ENCODE results near the gene S100B.
A peak's percentile ranks its signal among the peaks of the same experiment; 100 is the strongest.

The S100B gene

DNA sequence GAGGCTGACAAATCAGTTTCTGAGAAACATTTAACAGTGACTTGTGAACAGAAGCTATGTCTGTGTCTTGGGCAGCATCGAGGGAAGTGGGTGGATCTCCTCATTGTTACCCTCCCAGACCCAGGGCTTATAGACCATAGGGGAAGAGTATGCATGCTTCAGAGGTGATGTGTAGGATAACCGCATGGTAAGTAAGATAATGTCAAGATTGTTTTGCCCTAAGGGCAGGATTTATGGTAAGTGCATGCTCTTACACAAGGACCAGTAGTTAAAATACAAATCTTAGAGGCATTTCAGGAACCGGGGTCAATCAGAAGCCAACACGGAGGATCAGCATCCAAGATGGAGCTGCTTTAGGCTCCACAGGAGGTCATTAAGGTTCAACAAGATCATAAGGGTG, 22.8 kb upstream of the S100B start:
- DNase-seq (ENCODE audit: low spot score) = no peak

DNA sequence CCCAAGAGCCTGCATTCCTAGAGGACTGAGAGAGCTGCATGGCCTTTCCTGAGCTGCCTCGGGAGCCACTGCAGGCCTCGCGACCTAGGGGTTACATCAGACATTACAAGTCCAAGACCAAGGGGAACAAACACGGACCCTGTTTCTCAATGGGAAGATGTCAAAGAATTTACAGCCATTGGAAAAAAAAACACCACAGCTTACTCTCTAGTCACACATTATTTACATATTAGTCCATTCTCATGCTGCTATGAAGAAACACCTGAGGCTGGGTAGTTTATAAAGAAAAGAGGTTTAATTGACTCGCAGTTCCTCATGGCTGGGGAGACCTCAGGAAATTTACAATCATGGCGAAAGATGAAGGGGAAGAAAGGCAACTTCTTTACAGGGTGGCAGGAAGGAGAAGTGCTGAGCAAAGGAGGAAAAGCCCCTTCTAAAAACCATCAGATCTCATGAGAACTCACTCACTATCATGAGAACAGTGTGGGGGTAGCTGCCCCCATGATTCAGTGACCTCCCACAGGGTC, 22.2 kb upstream of the S100B start:
- DNase-seq (ENCODE audit: low spot score) = no peak

DNA sequence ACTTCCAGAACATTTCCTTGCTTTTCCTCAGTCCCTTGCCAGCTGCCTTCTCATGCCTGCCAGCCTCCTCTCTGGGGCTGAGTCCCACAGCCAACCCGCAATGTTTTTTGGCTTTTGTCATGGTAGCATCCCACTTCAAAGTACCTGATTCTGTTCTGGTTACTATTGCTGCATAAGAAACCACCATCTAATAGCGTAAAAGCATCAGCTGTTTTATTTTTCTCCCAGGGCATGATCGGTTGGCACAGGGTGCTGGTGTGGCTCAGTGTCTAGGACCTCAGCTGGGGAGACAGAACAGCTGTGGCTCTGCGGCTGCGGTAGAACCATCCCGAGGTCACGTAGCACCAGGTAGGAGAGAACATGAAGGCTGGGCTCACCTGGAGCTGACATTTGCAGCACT, 21.7 kb upstream of the S100B start:
- DNase-seq (ENCODE audit: low spot score) = no peak

DNA sequence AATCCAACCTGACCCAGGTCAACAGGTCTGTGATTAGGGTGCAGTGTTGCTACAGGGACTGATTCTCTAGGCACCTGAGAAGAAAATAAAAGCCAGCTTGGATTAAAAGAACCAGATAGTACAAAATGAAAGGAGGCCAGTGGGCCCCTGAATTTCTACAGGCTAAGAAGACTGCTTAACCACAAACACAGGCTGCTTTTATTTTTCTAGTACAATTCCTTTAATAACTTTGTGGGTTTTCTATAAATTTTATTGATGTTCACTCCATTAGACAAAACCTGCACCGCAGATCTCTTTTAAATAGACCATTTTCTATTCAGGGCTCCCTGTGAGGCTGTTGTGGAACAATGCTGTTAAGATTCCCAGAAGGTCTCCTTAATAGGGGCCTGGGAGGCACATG, 20.9 kb upstream of the S100B start:
- DNase-seq (ENCODE audit: low spot score) = no peak

DNA sequence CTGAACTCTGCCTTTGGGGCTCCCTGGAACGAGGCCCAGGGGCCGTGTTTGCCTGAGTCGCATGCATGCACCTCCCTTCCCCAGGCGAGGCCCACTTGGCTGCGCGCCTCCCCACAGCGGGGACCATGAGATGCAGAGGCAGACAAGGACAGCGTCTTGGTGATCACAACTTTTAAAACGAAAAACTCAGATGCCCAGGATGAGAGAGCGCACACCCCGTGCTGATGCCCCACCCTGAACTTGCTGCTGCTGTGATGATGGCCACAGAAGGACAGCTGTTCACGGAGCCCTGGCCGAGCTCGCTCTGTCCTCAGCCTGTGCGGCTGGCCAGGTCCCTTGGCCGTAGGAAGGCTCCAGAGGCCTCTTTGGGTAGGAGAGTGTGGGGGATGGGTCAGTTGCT, 19.2 kb upstream of the S100B start:
- DNase-seq (ENCODE audit: low spot score) = no peak

DNA sequence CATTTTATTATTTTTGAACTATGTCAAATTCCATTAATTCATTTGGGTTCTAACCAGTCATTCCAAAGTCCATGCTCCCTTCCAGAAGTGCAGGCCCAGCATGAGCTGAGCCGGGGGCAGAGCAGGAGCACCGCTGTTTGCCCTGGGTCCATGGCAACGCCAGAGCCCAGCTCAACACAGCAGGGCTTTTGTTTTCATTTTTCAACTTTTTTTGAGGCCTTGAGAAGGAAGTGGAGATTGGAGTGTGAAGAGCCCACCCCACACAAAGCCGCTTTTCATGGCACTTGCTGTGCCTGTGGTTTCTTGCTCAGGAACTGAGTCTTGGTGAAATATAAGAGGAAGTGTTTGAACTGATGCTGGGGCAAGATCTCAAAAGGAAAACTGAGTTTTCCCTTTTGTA, 17.3 kb upstream of the S100B start:
- DNase-seq (ENCODE audit: low spot score) = peak; percentile 20

DNA sequence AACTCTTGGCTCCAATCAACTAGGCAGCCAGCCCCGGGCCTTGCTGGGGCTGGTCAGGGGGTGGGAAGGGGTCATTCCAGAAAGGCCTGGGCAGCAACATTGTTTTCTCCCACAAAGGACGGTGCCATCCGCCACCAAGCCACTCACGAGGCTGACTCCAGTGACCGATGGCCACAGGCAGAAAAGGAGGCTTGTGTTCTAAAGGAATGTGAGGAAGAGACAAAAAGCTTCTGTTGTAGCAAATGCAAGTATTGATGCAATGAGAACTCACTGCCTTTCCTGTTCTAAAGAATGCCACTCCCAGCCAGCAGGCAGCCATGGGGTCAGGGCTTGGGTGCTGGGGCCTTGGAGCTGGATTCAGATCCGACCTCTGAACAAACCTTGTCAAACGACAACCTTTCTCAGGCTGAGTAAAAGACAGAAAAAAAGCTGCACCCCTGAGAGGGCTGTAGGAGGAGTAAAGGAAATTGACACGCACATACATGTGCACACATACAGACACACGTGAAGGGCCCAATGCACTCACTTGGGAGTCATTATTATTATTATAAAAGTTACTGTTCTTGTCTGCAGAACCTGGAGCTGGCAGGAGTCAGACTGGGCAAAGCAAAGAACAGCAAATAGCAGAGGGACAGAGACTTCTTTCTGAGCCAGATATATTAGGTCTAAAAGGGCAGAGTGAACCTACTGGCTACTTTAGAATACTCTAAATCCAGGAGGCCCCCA, 16.7 kb upstream of the S100B start:
- DNase-seq (ENCODE audit: low spot score) = no peak

DNA sequence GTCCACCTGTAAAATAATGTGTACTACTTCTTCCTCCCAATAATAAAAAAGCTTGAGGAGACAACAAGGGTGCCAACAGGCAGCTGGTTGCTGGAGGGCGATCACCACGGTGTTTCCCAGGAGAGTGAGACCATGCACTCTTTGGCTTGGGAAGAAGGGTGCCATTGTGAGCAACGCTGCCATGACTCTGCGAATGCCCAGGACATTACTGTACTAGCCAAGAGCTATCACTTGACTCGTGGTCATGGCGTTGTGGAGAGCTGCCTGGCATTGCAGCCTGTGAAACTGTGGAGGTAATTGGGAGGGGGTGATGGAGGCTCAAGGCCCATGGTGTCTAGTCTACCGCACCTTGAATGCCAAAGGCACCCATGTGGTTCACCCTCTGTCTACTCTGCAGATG, 16.0 kb upstream of the S100B start:
- no peak for DNase-seq (ENCODE audit: low spot score)

DNA sequence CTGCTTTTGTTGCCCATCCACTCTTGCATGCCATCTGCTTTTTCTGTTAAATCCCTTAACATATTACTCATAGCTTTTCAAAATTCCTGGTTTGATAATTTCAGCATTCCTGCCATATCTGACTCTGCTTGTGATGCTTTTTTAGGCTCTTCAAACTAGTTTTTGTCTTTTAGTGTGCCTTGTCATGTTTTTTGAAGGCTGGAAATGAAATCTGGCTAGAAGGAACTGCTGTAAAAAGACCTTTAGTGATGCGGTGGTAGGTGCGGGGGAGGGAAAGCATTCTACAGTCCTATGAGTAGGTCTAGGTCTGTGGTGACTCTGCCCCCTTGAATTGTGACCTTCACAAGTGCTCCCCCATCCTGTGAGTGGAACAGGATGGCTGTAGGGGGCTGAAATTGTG, 15.0 kb upstream of the S100B start:
- DNase-seq (ENCODE audit: low spot score) = no peak

DNA sequence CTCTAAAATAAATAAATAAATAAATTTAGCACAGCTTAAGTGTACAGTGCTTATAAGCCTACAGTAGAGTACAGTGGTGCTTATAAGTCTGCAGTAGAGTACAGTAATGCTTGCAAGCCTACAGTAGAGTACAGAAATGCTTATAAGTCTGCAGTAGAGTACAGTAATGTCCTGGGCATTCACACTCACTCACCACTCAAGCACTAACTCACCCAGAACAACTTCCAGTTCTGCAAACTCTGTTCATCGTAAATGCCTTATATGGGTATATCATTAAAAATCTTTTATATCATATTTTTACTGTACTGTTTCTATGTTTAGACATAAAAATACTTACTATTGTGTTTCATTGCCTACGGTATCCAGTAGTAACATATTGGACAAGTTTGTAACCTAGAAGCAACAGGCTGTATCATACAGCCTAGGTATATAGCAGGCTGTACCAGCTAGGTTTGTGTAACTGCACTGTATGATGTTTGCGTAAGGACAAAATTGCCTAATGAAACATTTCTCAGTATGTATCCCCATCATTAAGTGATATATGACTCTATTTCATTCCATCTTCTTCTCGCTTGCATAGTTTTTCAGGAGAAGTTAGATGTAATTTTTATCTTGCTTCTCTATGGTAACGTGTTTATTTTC, 14.0 kb upstream of the S100B start:
- no peak for DNase-seq (ENCODE audit: low spot score)

DNA sequence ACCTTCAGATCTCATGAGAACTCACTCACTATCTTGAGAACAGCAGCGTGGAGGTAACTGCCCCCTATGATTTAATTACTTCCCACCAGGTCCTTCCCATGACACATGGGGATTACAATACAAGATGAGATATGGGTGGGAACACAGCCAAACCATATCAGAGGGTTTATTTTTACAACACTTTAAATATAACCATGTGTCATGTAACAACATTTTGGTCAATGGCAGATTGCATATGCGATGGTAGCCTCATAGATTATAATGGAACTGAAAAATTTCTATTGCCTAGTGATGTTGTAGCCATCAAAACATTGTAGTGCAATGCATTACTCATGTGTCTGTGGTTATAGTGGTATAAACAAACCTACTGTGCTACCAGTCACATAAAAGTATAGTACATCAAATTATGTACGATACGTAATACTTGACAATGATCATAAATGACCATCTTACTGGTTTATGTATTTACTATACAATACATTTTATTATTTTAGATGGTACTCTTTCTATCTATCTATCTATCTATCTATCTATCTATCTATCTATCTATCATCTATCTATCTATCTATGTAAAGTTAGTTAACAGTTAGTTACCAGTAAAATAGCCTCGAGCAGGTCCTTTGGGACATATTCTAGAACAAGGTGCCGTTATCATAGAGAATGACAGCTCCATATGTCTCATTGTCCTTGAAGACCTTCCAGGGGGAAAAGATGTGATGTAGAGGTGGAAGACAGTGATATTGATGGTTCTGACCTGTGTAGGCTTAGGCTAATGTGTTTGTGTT, 12.6 kb upstream of the S100B start:
- DNase-seq (ENCODE audit: low spot score) = no peak

DNA sequence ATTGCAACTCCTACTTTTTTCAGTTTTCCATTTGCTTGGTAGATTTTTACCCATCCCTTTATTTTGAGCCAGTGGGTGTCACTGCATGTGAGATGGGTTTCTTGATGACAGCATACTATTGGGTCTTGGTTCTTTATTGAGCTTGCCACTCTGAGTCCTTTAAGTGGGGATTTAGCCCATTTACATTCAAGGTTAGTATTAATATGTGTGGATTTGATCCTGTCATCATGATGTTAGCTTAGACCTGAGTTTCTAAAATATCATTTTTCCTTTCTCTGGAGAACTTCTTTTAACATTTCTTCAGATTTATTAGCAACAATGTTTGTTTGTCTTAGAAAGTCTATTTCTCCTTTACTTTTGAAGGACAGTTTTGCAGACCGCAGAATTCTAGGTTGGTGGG, 11.8 kb upstream of the S100B start:
- no peak for DNase-seq (ENCODE audit: low spot score)

DNA sequence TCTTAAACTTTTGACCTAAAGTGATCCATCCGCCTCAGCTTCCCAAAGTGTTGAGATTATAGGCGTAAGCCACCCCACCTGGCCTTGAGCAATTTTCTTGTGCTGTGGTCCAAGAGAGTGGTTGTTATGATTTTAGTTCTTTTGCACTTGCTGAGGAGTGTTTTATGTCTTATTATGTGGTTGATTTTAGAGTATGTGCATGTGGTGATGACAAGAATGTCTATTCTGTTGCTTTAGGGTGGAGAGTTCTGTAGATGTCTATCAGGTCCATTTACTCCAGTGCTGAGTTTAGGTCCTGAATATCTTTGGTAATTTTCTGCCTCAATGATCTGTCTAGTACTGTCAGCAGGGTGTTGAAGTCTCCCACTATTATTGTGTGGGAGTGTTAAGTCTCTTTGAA, 11.2 kb upstream of the S100B start:
- no peak for DNase-seq (ENCODE audit: low spot score)

DNA sequence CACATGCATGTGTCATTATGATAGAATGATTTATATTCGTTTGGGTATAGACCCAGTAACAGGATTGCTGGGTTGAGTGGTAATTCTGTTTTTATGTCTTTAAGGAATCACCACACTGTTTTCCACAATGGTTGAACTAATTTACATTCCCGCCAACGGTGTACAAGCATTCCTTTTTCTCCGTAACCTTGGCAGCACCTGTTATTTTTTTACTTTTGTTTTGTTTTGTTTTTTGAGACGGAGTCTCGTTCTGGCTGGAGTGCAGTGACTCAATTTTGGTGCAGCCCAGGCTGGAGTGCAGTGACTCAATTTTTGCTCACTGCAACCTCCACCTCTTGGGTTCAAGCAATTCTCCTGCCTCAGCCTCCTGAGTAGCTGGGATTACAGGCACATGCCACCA, 8.5 kb upstream of the S100B start:
- no peak for DNase-seq (ENCODE audit: low spot score)

DNA sequence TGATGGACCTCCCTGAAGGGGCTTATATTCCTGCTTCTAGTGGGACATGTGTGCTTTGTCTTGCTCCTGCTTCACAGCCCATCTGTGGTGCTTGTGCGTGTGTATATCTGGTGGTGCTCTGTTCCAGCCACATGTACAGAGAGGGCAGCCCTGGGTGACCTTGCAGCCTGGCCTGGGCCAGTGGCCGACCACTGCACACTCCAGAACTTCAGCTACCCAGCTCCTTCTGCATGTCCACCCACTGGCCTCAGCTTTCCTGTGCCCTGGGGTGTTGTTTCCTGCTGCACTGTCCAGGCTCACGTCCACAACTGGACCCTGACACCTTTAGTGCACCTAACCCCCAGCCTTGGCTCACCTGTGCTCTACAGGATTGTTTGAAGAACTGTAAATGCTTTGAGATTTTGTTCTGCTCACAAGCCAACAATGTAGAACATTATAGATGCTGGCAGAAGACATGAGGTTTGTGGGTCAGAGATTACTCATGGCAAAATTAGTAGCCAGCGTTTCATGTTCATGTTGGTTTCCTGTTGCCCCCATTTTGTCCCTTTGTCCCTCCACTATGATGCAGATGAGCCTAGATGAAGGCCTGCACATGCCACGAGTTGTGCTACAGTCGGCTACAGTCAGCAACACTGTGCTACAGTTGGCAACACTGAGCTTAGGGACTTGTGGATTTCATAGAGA, 5.3 kb upstream of the S100B start:
- no peak for DNase-seq (ENCODE audit: low spot score)

DNA sequence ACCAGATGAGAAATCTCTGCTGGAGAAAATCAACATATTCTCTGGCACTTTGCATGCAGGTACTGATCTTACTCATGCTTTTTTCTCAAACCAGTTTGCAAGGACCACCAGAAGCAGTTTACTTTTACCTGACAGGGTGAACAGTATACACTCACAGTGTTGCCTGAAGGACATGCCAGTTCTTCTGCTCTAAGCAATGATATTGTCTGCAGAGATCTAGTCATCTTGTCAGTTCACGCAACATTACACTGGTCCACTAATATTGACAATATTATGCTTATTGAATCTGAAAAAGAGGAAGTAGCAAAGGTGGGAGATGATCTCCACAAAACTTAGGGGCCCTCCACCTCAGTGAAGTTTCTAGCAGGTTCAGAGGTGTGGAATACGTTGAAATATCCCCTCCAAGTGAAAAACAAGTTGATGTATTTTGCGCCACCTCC, 3.8 kb upstream of the S100B start:
- no peak for DNase-seq (ENCODE audit: low spot score)

DNA sequence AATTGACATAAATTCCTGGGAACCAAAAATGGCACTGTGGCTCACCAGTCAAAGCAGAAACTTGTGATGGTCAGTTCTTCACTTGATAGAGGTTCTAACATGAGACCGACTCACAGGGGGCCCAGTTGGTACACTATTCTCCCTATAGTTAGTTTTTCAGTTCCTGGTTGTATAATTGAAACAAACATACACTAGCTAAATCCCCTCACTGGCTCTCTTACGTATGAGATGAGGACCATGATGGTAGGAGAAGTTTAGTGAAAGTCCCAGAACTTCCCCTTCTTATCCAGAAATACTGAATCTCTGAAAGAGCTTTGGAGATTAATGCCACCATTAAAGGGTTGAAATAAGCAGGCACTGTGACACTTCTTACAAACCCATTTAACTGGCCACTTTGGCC, 2.8 kb upstream of the S100B start:
- DNase-seq (ENCODE audit: low spot score) = no peak

DNA sequence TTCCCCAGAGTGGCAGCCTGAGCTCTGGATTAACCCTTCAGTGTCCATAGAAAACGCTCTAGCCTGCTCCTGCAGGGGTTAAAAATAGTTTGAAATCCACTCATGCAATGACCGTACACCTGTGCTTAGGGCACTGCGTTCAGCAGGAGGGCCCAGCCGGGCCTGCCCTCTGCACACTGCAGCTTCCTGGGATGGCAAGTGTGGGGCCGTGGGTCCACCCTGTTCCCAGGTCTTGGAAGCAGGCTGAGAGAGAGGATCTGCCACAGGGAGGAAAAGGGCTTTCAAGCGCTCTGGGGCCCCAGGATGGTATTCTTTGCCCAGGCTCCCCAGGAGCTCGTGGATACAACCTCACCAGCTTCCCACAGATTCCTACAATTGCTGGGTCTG, 1.5 kb upstream of the S100B start:
- no peak for DNase-seq (ENCODE audit: low spot score)

DNA sequence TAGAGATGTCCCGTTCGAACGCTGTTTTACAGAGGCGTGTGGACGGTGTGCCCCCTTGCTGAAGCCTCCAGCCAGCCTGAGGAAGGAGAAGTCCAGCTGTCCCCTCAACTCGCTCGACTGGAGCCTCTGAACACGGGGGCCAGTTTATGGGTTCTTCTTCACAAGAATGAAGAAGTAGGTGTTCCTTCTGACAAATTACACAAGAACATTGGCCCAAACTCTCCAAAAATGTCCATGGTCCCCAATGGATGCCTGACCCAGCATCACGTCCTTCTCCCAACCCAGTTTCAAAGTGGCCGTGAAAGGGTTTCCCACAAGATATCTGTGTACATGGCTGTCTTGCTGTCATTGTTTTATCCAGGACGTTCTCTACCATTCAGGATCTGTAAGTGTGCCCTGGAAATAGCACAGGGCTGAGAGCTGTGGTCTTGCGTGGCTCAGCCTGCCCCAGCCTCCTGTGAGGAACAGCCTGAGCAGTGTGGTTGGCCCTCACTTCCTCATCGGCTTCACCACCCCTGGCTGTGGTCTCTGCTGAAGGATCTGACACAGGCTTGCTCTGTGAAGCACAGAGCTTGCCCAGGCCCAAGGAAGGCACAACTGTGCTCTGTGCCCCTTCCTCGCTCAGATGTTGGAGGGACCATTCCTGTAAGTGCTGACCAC, 1.0 kb upstream of the S100B start:
- no peak for DNase-seq (ENCODE audit: low spot score)

DNA sequence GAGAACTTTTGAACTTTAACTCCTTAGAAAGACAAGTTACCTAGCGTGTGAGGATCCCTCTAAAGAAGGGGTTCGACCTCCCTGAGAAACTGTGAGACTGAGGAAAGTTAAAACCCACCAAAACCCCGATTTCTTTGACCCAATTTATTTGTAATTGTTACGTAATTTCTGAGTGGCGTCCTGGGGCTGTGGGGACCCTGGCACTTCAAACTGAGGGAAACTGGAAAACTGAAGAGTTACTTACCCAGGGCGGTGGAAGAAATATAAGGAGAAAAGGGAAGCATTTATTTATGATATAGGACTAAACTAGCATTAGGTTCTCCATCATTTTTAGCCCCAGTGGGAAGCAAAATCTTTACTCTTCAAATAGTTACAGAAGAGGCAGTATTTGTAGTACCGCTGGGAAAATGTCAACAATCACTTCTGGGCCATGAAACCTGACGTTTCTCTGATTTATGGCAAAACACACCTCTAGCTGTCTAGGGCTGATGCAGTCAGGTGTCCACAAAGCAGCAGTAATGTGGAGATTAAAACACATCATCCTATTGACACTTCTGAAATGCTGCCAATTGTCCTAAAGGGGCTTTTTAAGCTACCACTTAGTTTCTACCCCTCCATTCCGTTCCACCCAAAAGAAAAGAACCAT, 430 bp downstream of the S100B start:
- DNase-seq (ENCODE audit: low spot score) = no peak

DNA sequence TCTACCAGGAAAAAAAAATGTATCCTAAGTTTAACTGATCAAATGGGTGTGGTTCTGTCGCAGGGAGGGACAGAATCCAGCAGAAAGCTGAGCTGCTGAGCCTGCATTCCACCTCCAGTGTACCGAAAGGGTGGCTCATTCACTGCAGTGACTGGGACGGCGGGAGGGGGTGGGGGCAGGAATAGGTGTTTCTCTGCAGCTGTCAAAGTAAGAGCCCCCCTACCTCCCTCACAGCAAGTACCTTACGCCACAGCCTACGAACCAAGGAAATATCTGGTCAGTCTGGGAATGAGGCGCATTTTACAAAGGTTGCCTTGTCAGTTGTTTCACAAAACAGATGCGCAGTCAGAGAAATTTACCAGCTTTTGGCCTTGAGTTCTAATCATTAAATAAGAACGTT, 1.7 kb downstream of the S100B start:
- no peak for DNase-seq (ENCODE audit: low spot score)
